Fibroblast of pulmonary artery (primary cell): Measurements from ENCODE around the gene PARD3.
A peak's percentile ranks its signal among the peaks of the same experiment; 100 is the strongest.

Experiments
- DNase-seq: peaks from one replicate; pipeline ENCODE4 v3.0.0-alpha.2; 2010; ENCODE audit warnings: low read depth
- H3K4me3 ChIP-seq: replicated peaks from 2 replicates; pipeline ENCODE4 v1.5.1; 2011; ENCODE audit warnings: low read depth, mild to moderate bottlenecking, control low read depth, low read length, moderate library complexity
- CTCF ChIP-seq: IDR thresholded peaks from 2 replicates; pipeline ENCODE4 v1.5.1; 2011; ENCODE audit warnings: mild to moderate bottlenecking, control low read depth, low read length, inconsistent platforms; ENCODE audit errors: missing control alignments

PARD3 gene

GRCh38 chr10:34526186-34526585, 288.9 kb downstream of the PARD3 start:
- peak overlapping the region; percentile 25 for H3K4me3 ChIP-seq
- peak; percentile 87 for DNase-seq
- no peak for TF ChIP-seq CTCF

- H3K4me3 ChIP-seq, result no peak overlapping the region
- TF ChIP-seq CTCF, result no peak
- DNase-seq, result no peak
Measured at GRCh38 chr10:34524369-34525091, 290.6 kb downstream of the PARD3 start.

GRCh38 chr10:34523017-34523767, 291.9 kb downstream of the PARD3 start:
- no peak overlapping the region for H3K4me3 ChIP-seq
- no peak for DNase-seq
- TF ChIP-seq CTCF, result no peak

- DNase-seq, result peak; percentile 58
- peak; percentile 51 for TF ChIP-seq CTCF
- no peak overlapping the region for H3K4me3 ChIP-seq
Measured at GRCh38 chr10:34522546-34522945, 292.6 kb downstream of the PARD3 start.

GRCh38 chr10:34520510-34520909, 294.6 kb downstream of the PARD3 start:
- H3K4me3 ChIP-seq, result no peak overlapping the region
- DNase-seq, result no peak
- TF ChIP-seq CTCF, result no peak

- no peak overlapping the region for H3K4me3 ChIP-seq
- no peak for DNase-seq
- no peak for TF ChIP-seq CTCF
Measured at GRCh38 chr10:34520084-34520483, 295.0 kb downstream of the PARD3 start.
